Thyroid gland (tissue), 4 donors: ENCODE data around the gene DNM2.

Experiments used
- POLR2A ChIP-seq, 2 donors: fragments of 450-650 bp; IDR thresholded peaks; one replicate each; pipeline ENCODE4 v1.6.1; 2017; ENCODE audit warnings: antibody characterized with exemption in 2 of 2, mild to moderate bottlenecking in 2 of 2, moderate library complexity in 1 of 2
- TF ChIP-seq, protein P1 (sequence below), 6 experiments: fragments of 200-600 bp in 3 of 6; fragments of 450-650 bp in 3 of 6; sonication (generic) in 3 of 6; IDR thresholded peaks; one replicate each; pipeline ENCODE4 v1.5.1; 2016 to 2019; ENCODE audit warnings: antibody characterized with exemption in 6 of 6, mild to moderate bottlenecking in 2 of 6, inconsistent platforms in 1 of 6, moderate library complexity in 1 of 6

DNA sequence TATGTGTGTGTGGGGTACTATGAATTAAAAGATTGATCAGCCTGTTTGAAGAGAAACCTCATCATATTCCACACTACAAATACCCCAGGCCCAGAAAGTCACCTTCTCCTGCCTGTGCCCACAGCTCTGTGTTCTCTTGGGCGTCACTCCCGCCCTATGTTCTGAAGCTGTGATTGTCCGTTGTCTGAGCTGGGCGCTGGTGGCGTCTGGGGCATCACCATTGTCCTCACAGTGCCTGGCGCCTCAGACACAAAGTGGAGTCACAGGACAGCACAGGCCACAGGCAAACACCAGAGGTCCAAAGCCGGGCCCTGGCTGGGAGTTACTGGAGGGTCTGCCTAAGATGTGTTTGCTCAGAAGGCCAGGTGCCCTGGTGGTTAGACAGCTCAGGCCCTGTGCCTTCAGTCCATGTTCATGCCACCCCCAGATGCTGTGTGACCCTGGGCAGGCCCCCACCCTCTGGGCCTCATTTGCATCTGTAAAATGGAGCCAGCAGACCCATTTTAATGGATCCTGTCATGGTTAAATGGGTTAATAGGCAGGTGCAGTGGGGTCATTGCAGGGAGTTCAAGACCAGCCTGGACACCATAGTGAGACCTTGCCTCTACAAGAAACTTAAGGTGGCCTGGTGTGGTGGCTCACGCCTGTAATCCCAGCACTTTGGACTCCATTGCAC is 34.5 kb downstream of the DNM2 start:
- TF ChIP-seq POLR2A (IDR thresholded peaks at IDR 0.05), result no peak
- TF ChIP-seq, protein P1, sequence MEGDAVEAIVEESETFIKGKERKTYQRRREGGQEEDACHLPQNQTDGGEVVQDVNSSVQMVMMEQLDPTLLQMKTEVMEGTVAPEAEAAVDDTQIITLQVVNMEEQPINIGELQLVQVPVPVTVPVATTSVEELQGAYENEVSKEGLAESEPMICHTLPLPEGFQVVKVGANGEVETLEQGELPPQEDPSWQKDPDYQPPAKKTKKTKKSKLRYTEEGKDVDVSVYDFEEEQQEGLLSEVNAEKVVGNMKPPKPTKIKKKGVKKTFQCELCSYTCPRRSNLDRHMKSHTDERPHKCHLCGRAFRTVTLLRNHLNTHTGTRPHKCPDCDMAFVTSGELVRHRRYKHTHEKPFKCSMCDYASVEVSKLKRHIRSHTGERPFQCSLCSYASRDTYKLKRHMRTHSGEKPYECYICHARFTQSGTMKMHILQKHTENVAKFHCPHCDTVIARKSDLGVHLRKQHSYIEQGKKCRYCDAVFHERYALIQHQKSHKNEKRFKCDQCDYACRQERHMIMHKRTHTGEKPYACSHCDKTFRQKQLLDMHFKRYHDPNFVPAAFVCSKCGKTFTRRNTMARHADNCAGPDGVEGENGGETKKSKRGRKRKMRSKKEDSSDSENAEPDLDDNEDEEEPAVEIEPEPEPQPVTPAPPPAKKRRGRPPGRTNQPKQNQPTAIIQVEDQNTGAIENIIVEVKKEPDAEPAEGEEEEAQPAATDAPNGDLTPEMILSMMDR (IDR thresholded peaks at IDR 0.05), result no peak
